GM12892 (cell line): Measurements from ENCODE around the gene PDE3A.

ENCODE experiments used
- POLR2A ChIP-seq: IDR thresholded peaks from 2 replicates; pipeline ENCODE4 v1.6.1; 2011; ENCODE audit warnings: low read depth, low read length, control low read depth
- POLR2AphosphoS5 ChIP-seq: IDR thresholded peaks from 2 replicates; pipeline ENCODE4 v1.6.1; 2011; ENCODE audit warnings: low read depth, low read length, control low read depth
- TAF1 ChIP-seq: IDR thresholded peaks from 2 replicates; pipeline ENCODE4 v1.6.1; 2011; ENCODE audit warnings: low read depth, mild to moderate bottlenecking, control low read depth, low read length, borderline replicate concordance

DNA sequence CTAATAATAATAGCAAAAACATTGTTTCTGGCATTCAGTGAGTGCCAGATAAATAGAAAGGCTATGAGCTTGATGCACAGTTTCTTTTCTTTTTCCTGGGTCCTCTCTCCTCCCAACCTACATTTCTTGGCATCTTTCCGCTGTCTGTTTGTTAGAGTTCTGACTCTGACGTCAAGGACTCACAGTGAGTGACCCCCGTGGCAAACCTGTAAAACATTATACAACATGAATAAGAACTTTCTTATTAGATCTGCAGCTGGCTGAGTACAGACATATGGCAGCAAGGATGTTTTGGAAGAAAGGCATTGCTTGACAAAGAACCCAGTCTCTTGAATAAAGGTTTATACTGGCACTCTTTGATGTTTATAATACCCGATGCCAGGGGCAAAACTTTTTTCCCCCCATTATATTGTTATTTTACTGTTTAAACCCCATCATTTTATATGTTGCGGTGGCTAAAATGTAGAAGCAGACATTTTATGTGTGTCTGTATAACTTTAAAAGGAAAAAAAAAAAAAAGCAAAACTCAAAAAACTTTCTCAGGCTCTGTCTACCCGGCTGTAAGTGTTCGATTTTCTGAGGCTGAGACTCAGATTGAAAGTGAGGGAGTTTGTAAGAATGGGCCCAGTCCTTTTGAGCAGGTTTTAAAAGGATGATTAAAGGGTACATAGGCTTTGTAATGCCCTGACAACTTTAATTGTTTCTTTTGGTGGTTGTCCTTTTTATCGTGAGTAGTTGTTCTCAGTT is 159.3 kb downstream of the PDE3A start:
- TF ChIP-seq POLR2A (no peak), POLR2AphosphoS5 (no peak), TAF1 (no peak)
